Breast epithelium (tissue), 4 donors: ENCODE data around the gene GNMT. TPM values are rescaled to one million over a fixed set of nuclear protein-coding genes. Genes with fewer than 3 reads are reported as not detected.

ENCODE experiments used
- DNase-seq, 2 donors: peaks; one replicate each; pipeline ENCODE4 v3.0.0-alpha.2; 2019; ENCODE audit warnings: low spot score in 2 of 2
- H3K27ac ChIP-seq, 2 donors: fragments of 200-600 bp; sonication (generic) in 1 of 2; one replicate each; pipeline ENCODE4 v1.5.1; 2016 to 2019; ENCODE audit warnings: mild to moderate bottlenecking in 1 of 2
- H3K27me3 ChIP-seq, 2 donors: fragments of 200-600 bp; sonication (generic) in 1 of 2; one replicate each; pipeline versions ENCODE4 v1.5.1 to v1.6.0; 2017 to 2019; ENCODE audit warnings: control low read depth in 1 of 2, mild to moderate bottlenecking in 1 of 2
- H3K36me3 ChIP-seq: fragments of 200-600 bp; one replicate; pipeline ENCODE4 v1.5.1; 2019
- H3K4me1 ChIP-seq, 2 donors: fragments of 200-600 bp; sonication (generic); one replicate each; pipeline ENCODE4 v1.5.1; 2016 to 2019; ENCODE audit warnings: control low read depth in 1 of 2
- H3K4me3 ChIP-seq, 3 donors: fragments of 200-600 bp; sonication (generic); 1 replicate in 2 of 3; 2 replicates in 1 of 3; pipeline ENCODE4 v1.5.1; 2016 to 2019; ENCODE audit warnings: mild to moderate bottlenecking in 3 of 3, moderate library complexity in 2 of 3
- H3K9me3 ChIP-seq, 2 donors: fragments of 200-600 bp; sonication (generic) in 1 of 2; one replicate each; pipeline ENCODE4 v1.5.1; 2016 to 2019; ENCODE audit warnings: control low read depth in 1 of 2
- CTCF ChIP-seq, 3 donors: fragments of 450-650 bp; IDR thresholded peaks; one replicate each; pipeline ENCODE4 v1.5.1; 2016 to 2017; ENCODE audit warnings: antibody characterized with exemption in 3 of 3, mild to moderate bottlenecking in 3 of 3, moderate library complexity in 3 of 3
- POLR2A ChIP-seq: fragments of 450-650 bp; IDR thresholded peaks from one replicate; pipeline ENCODE4 v1.6.1; 2016; ENCODE audit warnings: antibody characterized with exemption, mild to moderate bottlenecking, moderate library complexity
- POLR2AphosphoS5 ChIP-seq, 3 donors: sonication (generic); formaldehyde crosslinking; IDR thresholded peaks; one replicate each; pipeline ENCODE4 v1.6.1; 2017; ENCODE audit warnings: antibody characterized with exemption in 3 of 3
- intact Hi-C: fragments of 100-400 bp; cut with DNase I; formaldehyde crosslinking; loops from one replicate; pipeline ENCODE4 v1.15.1; 2023; ENCODE audit warnings: low total_unique reads
- total RNA-seq, 3 donors: library from RNA; depleted of rRNA; stranded (reverse); fragments of >200 nt; gene quantifications; one replicate each; pipeline ENCODE4 v1.1.0, GENCODE V29; 2016

GNMT gene
- total RNA-seq, 3 donors from 2014 or later = 0.32 to 5.9 (median 1.8) TPM

- H3K4me3 ChIP-seq = no peak overlapping the region
- intact Hi-C loops = no loop called here
These were observed 9.4 kb downstream of the GNMT start for GRCh38 chr6:42969934-42970333.

GRCh38 chr6:42970871-42971612 lies 10.5 kb downstream of the GNMT start:
- Histone ChIP-seq H3K27ac (no peak overlapping the region), H3K4me3 (no peak overlapping the region), H3K36me3 (no peaks in the 10 kb centered on the region), H3K9me3 (no peaks in the 10 kb centered on the region), H3K4me1 (no peaks in the 10 kb centered on the region), H3K27me3 (no peaks in the 10 kb centered on the region)
- intact Hi-C loops = no loop called here
- DNase-seq = no peak
- TF ChIP-seq POLR2AphosphoS5 (IDR thresholded peaks at IDR 0.05) (no peak), CTCF (IDR thresholded peaks at IDR 0.05) (no peak), POLR2A (no peak)

More at GRCh38 chr6:42969934-42970333, 9.4 kb downstream of the GNMT start:
- Histone ChIP-seq H3K27ac (no peak overlapping the region), H3K27me3 (no peaks in the 10 kb centered on the region), H3K36me3 (no peaks in the 10 kb centered on the region), H3K9me3 (no peaks in the 10 kb centered on the region), H3K4me1 (no peaks in the 10 kb centered on the region)
- DNase-seq = no peak
- TF ChIP-seq POLR2AphosphoS5 (IDR thresholded peaks at IDR 0.05) = no peak
- TF ChIP-seq CTCF (IDR thresholded peaks at IDR 0.05) = no peak
- no peak for TF ChIP-seq POLR2A

- H3K27me3 ChIP-seq = no peaks in the 10 kb centered on the region
- intact Hi-C loops = no loop called here
- no peak overlapping the region for H3K4me3 ChIP-seq
- no peak overlapping the region for H3K27ac ChIP-seq
- peaks cover 0 to 2% of the 10 kb centered on the region in 2 donors for H3K4me1 ChIP-seq
- no peak for TF ChIP-seq POLR2A
- no peak for TF ChIP-seq POLR2AphosphoS5 (IDR thresholded peaks at IDR 0.05)
- H3K9me3 ChIP-seq = no peaks in the 10 kb centered on the region
- DNase-seq = no peak
- no peaks in the 10 kb centered on the region for H3K36me3 ChIP-seq
These were observed 11.3 kb downstream of the GNMT start for GRCh38 chr6:42971746-42972327.

GRCh38 chr6:42973926-42974325 lies 13.4 kb downstream of the GNMT start:
- H3K4me1 ChIP-seq = peaks cover 0 to 11% of the 10 kb centered on the region in 2 donors
- intact Hi-C loops = no loop called here
- no peak overlapping the region for H3K4me3 ChIP-seq
- TF ChIP-seq CTCF (IDR thresholded peaks at IDR 0.05) (no peak), POLR2A (no peak), POLR2AphosphoS5 (IDR thresholded peaks at IDR 0.05) (no peak)
- no peaks in the 10 kb centered on the region for H3K36me3 ChIP-seq
- no peak for DNase-seq
- H3K9me3 ChIP-seq = no peaks in the 10 kb centered on the region
- H3K27me3 ChIP-seq = no peaks in the 10 kb centered on the region
- no peak overlapping the region for H3K27ac ChIP-seq

GRCh38 chr6:42974919-42975505 lies 14.5 kb downstream of the GNMT start:
- intact Hi-C loops = no loop called here
- no peak for DNase-seq
- TF ChIP-seq POLR2AphosphoS5 (IDR thresholded peaks at IDR 0.05) = no peak
- TF ChIP-seq CTCF (IDR thresholded peaks at IDR 0.05) = no peak
- no peak for TF ChIP-seq POLR2A
- no peaks in the 10 kb centered on the region for H3K36me3 ChIP-seq
- H3K27me3 ChIP-seq = no peaks in the 10 kb centered on the region
- H3K4me3 ChIP-seq = no peak overlapping the region
- H3K4me1 ChIP-seq = peaks cover 0 to 18% of the 10 kb centered on the region in 2 donors
- H3K27ac ChIP-seq = no peak overlapping the region
- H3K9me3 ChIP-seq = no peaks in the 10 kb centered on the region
